ENCODE results near the gene FSTL4. TPM values are rescaled to one million over a fixed set of nuclear protein-coding genes. Genes with fewer than 3 reads are reported as not detected.

The FSTL4 gene
- total RNA-seq, 2 donors from 2014 or later, result not detected

DNA sequence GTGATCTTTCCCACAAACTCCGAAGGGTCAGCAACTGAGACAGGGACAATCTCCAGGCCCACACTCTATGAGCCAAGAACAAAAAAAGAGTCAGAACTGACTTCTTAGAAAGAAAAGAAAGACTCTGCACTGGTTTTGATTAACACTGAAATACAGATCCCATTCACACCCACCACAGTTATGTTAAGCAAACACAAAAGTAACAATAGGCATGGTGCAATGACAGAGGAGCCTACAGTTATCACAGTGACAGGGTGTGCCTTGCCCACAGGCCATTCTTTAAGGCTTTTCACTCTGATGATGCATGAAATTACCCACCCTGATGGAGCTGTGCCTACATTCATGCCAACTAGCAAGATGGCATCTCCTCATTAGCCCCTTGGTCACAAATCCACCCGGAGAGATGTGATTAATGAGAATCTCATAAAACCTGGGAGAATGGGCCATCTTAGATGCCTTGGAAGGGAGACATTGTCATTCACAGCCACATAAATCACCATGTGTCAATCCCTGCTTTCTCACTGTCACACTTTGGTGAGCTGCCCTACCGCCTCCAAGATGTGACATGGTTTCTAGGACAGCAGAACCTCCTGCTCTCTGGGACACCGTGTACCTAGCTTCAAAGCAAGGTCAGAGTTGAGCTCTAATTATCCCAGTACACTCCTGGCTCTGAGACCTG lies 27.6 kb upstream of the FSTL4 start:
- Histone ChIP-seq H3K36me3 (no peaks in the 10 kb centered on the region), H3K9me3 (no peaks in the 10 kb centered on the region), H3K4me3 (no peak overlapping the region), H3K4me1 (no peaks in the 10 kb centered on the region), H3K27ac (no peak overlapping the region), H3K27me3 (no peaks in the 10 kb centered on the region)
- no peak for DNase-seq (ENCODE audit: low spot score)
- TF ChIP-seq, protein P1, sequence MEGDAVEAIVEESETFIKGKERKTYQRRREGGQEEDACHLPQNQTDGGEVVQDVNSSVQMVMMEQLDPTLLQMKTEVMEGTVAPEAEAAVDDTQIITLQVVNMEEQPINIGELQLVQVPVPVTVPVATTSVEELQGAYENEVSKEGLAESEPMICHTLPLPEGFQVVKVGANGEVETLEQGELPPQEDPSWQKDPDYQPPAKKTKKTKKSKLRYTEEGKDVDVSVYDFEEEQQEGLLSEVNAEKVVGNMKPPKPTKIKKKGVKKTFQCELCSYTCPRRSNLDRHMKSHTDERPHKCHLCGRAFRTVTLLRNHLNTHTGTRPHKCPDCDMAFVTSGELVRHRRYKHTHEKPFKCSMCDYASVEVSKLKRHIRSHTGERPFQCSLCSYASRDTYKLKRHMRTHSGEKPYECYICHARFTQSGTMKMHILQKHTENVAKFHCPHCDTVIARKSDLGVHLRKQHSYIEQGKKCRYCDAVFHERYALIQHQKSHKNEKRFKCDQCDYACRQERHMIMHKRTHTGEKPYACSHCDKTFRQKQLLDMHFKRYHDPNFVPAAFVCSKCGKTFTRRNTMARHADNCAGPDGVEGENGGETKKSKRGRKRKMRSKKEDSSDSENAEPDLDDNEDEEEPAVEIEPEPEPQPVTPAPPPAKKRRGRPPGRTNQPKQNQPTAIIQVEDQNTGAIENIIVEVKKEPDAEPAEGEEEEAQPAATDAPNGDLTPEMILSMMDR (IDR thresholded peaks at IDR 0.05), result no peak

DNA sequence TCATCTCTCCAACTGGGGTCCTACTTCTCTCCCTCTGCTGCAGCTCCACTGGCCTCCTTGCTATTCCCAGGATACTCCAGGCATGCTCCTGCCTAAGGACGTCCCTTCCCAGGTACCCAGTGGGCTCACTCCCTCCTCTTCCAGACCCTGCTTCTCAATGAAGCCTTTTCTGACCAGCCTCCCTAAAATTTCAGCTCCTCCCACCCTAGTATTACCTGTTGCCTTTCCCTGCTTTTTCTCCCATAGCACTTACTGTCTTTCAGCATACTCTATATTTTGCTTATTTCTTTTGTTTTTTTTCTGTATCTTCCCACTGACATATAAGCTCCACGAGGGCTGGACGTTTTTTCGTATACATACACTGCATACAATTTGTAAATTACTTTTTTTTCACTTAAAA lies 26.1 kb upstream of the FSTL4 start:
- Histone ChIP-seq H3K4me1 (no peaks in the 10 kb centered on the region), H3K27ac (no peak overlapping the region), H3K27me3 (no peaks in the 10 kb centered on the region), H3K36me3 (no peaks in the 10 kb centered on the region), H3K9me3 (no peaks in the 10 kb centered on the region), H3K4me3 (no peak overlapping the region)
- DNase-seq (ENCODE audit: low spot score), result no peak
- TF ChIP-seq, protein P1 (IDR thresholded peaks at IDR 0.05), result no peak

GRCh38 chr5:133637206-133637605 lies 24.9 kb upstream of the FSTL4 start:
- no peak overlapping the region for H3K27ac ChIP-seq
- H3K9me3 ChIP-seq, result no peaks in the 10 kb centered on the region
- no peaks in the 10 kb centered on the region for H3K27me3 ChIP-seq
- no peaks in the 10 kb centered on the region for H3K36me3 ChIP-seq
- no peak for DNase-seq (ENCODE audit: low spot score)
- TF ChIP-seq, protein P1 (IDR thresholded peaks at IDR 0.05), result no peak
- H3K4me3 ChIP-seq, result no peak overlapping the region
- no peaks in the 10 kb centered on the region for H3K4me1 ChIP-seq

- Histone ChIP-seq H3K4me1 (no peaks in the 10 kb centered on the region), H3K27me3 (no peaks in the 10 kb centered on the region), H3K9me3 (no peaks in the 10 kb centered on the region), H3K27ac (no peak overlapping the region), H3K4me3 (no peak overlapping the region), H3K36me3 (no peaks in the 10 kb centered on the region)
- TF ChIP-seq, protein P1 (IDR thresholded peaks at IDR 0.05), result no peak
- no peak for DNase-seq (ENCODE audit: low spot score)
These were observed 22.7 kb upstream of the FSTL4 start for GRCh38 chr5:133635051-133635450.

GRCh38 chr5:133627180-133627579 lies 14.8 kb upstream of the FSTL4 start:
- Histone ChIP-seq H3K4me3 (no peak overlapping the region), H3K36me3 (no peaks in the 10 kb centered on the region), H3K9me3 (no peaks in the 10 kb centered on the region), H3K4me1 (no peaks in the 10 kb centered on the region), H3K27me3 (no peaks in the 10 kb centered on the region), H3K27ac (no peak overlapping the region)
- no peak for DNase-seq (ENCODE audit: low spot score)
- TF ChIP-seq, protein P1 (IDR thresholded peaks at IDR 0.05), result no peak

- DNase-seq (ENCODE audit: low spot score), result no peak
- Histone ChIP-seq H3K4me1 (no peaks in the 10 kb centered on the region), H3K36me3 (no peaks in the 10 kb centered on the region), H3K27me3 (no peaks in the 10 kb centered on the region), H3K4me3 (no peak overlapping the region), H3K27ac (no peak overlapping the region), H3K9me3 (no peaks in the 10 kb centered on the region)
- TF ChIP-seq, protein P1 (IDR thresholded peaks at IDR 0.05), result no peak
These were observed 12.0 kb upstream of the FSTL4 start for GRCh38 chr5:133624316-133624715.
